Globus pallidus (tissue), 1 donor: Measurements from ENCODE around the gene MRM3.
"Not testable (repeated sequence)": the region's sequence is repeated elsewhere in the genome, so short reads cannot be mapped to it uniquely, and the experiment has no call there.

ENCODE experiments used
- DNase-seq: peaks from one replicate; pipeline ENCODE4 v3.0.0-alpha.2; 2015; ENCODE audit warnings: low spot score

Gene MRM3

DNA sequence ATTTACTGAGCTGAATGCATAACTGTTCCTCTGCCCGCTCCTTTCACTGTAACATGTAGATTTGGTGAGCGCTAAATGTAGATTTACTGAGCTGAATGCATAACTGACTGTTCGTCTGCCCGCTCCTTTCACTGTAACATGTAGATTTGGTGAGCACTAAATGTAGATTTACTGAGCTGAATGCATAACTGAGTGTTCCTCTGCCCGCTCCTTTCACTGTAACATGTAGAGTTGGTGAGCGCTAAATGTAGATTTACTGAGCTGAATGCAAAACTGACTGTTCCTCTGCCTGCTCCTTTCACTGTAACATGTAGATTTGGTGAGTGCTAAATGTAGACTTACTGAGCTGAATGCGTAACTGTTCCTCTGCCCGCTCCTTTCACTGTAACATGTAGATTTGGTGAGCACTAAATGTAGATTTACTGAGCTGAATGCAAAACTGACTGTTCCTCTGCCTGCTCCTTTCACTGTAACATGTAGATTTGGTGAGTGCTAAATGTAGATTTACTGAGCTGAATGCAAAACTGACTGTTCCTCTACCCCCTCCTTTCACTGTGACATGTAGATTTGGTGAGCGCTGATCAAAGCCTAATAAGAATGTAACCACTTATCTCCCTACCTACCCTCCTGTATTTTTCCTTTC, 26.7 kb upstream of the MRM3 start:
- DNase-seq, result not testable (repeated sequence)

DNA sequence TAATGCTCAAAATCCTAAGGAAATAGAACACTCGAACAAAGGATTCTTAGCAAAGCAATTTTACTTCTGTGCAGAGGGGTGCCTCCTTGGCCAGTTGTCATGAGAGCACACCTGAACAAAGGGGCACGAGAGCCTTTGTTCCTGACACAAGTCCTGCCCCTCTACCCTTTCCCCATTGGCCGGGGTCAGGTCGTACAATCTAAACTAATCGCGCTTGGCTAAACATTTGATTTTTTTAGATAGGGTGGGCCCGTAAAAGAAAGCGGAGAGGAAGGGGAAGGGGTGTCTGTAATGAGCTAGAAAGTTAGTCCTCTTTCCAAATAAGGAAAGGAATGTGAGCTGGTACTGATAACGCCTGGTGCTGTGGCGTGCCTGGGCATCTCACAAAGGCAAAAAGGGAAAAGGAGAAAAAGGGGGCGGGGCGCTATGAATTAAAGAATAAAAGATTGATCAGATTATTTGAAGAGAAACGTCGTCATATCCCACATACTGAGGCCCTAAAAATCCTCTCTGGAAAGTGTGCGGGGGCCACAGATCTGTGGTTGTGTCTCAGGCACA, 26.1 kb upstream of the MRM3 start:
- DNase-seq, result not testable (repeated sequence)

DNA sequence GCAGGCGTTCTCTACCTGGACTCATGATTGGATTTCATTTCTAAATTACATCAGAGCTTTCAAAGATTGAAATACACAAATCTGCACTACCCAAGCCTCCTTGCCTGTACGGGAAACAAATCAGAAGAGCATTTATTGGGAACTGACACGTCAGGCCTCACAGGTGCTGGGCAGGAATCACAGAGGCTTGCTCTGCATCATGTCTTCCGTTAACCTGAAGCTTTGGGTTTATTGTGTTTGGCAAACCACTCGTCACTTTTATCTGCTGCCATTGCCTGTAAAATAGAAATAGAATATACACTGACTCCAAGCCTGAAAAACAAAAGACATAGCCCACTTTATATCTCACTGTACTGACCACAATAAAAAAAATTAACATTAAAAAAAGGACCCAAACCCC, 22.2 kb upstream of the MRM3 start:
- DNase-seq, result no peak

DNA sequence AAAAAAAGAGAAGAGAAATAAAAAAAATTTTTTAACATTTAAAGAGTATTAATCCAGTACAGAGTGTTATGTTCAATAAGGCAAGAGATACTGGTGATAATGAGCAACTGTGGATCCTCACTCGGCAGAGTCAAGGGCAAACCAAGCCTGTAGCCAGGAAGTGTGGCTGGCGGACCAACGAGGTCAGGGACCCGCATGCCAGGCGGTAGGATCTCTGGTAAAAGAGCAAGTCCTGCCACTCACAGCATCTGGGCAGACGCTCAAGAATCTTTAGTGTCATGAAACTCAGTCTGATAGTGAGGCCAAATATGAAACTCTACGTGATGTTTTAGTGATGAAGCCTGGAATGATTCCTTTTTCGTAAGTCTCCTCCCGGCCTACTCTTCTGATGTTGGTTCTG, 21.8 kb upstream of the MRM3 start:
- no peak for DNase-seq

DNA sequence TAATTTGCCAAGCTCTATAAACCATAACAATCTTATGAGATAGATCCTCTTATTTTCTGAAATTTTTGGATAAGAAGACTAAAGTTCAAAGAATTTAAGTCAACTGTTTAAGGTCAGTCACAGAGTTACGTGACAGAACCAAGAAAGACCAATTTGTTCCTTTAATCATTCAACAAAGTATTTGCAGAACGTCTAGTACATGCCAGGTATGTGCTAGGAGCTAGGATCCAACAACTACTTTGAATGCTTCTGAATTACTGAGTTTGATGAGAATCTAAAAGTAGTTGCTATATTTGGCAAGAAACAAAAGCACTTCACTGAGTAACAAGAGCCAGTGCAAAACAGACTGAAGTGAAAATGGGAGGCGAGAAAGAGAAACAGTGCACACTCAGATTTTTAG, 15.1 kb upstream of the MRM3 start:
- DNase-seq, result no peak

DNA sequence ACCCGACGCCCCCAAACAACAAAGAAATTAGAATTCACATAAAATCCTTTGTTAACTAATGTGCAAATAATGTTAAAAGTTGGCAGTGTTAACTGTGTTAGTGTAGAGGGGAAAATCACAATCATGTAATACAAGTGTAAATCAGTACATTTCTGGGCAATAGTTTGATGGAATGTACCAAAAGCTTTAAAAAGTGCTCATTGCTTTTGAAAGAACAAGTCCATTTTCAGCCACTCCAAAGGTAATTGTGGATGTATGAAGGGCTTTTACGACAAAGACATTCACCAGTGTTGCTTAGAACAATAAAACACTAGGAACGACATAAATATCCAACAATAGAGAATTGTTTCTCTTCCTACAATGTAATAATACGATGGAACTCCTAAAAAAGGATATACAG, 9.1 kb upstream of the MRM3 start:
- no peak for DNase-seq

DNA sequence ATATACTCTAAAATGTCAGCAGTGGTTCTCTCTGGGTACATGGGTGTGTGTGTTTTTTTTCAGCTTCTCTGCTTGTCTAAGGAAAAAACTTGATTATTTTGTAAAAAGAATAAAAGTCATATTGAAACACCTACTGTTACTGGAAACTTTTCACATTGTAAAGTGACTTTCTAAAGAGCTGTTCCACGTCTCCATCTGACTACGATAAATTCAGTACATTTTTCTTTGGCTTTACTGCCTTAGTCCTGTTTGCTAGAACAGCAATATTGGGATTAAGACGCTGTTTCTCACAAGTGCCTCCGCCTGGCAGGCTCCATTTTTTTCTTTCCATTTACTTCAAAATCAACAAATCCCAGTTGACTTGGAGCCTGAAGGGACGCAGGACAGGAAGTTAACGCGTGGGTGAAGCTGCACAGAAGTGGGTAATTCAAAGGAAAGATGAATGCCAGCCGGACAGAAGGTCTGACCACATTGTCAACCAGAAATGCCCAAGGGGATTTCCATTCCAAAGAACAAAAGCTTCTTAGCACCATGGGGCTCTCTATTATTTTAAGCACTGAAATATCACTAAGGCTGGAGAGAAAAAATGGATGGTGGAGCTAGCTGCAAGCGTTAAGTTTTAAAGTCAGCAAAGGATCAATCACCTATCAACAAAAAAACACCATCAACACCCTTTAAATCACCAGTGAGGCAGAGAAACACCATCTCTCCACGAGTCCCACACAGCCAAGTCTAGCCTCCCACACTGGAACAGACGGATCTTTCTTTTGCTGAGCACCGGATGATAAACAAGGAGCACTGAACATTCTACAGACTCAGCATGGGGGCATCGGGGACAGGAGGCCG, 8.5 kb upstream of the MRM3 start:
- DNase-seq, result no peak

DNA sequence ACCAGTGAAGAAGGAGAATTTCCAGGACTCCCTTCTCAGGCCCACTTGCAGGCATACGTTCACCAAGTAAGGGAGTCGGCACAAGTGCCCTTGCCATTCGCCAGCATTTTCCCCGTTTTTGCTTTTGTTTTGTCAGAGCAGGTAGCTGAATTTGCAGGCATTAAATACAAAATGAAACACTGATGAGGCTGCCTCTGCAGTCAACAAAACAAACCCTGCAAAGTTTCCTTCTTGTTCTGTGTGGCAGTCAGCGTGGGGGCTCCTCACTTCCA, 7.9 kb upstream of the MRM3 start:
- no peak for DNase-seq

DNA sequence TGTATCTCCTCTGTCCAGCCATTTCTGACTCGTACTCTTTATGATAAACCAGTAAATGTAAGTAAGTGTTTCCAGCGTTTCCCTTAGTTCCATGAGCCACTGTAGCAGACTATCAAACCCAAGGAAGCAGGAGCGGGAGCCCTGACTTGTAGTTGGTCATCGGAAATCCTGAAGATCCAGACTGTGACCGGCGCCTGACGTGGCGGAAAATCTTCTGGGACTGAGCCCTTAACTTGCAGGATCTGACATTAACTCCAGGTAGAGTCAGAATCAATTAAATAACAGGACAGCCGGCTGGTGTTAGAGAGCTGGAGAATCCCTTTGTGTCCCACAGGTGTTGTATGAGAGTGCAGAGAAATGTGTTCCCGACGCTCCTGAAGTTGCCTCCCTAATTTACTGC, 4.1 kb upstream of the MRM3 start:
- DNase-seq, result no peak

DNA sequence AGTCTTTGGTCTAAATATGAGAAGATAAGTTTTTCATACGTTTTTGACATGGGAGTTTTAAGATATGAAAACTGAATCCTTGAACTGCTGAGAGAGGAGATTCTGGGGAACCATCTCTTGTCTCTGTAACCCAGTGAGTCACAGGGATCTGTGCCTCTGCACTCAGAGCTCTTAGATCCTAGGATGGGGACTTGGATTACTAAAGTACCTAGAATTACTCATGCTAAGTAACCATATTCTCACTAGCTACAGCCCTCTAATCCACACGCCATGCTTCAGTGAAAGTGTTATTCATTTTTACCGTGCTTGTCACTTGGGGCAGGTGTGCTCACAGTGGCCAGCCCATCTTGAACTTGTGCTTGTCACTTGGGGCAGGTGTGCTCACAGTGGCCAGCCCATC, 2.0 kb downstream of the MRM3 start:
- DNase-seq, result no peak

DNA sequence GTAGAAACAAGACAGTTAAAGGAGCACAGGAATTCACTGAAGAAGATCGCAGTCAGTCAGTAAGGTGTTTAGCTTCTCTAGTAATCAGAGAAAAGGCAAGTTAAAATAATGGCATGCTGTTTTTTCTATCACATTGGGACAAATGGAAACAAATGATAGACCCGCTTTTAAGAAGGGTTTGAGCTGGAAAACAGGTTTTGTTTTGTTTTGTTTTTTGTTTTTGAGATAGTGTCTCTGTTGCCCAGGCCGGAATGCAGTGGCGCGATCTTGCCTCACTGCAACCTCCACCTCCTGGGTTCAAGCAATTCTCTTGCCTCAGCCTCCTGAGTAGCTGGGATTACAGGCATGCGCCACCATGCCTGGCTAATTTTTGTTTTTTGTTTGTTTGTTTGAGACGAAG, 3.7 kb downstream of the MRM3 start:
- DNase-seq, result not testable (repeated sequence)

DNA sequence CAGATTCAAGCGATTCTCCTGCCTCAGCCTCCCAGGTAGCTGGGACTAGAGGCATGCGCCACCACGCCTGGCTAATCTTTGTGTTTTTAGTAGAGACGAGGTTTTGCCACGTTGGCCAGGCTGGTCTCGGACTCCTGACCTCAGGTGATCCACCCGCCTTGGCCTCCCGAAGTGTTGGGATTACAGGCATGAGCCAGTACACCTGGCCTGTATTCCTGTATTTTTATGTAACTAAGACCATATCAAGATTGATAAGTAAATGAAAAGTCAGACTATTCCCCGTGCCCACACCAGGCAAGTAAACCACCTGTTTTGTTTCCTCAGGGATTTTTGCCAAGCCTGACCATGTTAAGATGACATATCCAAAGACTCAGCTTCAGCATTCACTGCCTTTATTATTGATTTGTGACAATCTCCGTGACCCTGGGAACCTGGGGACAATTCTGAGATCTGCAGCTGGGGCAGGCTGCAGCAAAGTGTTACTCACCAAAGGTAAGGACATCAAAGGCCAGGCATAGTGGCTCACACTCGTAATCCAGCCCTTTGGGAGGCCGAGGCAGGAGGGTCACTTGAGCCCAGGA, 5.6 kb downstream of the MRM3 start:
- DNase-seq, result no peak

DNA sequence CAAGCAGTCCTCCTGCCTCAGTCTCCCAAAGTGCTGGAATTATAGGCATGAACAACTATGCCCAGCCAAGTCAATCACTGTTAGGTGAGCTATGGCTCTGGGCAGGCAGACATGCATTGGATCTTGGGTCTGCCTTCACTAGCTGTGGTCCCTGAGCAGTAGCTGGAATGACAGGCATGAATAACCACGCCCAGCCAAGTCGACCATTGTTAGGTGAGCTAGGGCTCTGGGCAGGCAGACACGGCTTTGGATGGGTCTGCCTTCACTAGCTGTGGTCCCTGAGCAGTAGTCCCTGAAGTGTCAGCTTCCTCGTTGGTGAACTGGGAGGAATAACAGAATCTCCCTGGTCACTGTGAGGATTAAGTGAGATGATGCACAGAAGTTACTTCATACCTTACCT, 6.4 kb downstream of the MRM3 start:
- no peak for DNase-seq

DNA sequence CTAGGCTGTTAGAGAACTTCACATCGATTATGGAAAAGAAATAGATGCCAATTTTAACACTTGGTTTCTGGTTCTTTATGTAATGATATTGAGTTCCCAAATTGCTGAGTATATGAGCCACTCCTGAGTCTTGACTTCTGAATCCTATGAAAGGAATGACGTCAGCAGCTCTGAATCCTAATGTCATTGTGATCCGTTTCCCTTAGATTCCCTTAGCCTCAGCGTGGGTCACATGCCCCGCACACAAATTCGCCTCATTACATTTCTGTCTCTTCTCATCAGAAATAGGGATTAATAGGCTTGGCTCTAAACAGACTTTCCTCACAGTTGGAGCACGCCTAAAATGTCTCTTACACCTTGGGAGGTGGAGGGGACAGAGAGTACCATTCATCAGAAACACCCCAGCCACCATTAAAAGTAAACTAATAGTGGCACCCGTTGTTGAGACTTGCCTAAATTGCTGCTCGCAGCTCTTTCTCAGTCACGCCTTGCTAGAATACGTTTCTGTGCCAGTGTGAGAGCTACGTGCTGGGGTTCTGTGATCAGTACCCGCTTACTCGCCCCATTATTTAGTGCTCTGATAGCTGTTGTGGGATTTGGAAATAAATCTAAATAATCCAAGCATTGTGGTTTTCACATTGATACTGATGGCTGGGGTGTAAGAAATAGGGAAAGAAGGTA, 7.1 kb downstream of the MRM3 start:
- no peak for DNase-seq

DNA sequence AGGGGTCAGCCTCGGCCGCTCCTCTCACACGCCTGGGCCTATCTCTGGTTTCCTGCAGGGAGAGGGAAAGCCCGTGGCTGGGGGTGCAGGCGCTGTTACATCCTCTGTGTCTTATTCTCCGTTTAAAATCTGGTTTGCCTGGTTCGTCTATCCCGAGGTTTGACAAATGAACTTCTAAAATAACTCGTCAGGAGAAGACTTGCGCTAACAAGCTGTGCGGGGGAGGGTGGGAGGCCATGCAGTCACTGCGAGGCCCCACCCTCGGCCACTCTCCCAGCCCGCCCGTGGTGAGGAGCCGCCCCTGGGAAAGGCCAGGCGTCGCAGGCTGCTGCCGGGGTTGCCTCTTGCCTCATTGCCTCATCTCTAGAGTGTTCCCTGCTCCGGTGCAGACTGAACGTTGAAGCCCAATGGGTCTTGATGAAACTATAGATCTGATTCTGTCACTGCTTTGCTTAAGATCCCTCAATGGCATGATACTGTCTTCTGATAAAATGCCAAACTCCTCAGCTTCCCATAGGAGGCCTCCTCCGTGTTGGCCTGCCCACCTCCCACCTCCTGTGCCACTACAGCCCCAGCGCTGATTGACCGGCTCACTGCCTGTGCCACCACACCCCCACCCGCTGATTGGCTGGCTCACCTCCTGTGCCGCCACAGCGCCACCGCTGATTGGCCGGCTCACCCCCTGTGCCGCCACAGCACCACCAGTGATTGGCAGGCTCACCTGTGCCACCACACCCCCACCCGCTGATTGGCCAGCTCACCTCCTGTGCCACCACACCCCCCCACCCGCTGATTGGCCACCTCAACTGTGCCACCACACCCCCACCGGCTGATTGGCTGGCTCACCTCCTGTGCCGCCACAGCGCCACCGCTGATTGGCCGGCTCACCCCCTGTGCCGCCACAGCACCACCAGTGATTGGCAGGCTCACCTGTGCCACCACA, 8.0 kb downstream of the MRM3 start:
- DNase-seq, result not testable (repeated sequence)

DNA sequence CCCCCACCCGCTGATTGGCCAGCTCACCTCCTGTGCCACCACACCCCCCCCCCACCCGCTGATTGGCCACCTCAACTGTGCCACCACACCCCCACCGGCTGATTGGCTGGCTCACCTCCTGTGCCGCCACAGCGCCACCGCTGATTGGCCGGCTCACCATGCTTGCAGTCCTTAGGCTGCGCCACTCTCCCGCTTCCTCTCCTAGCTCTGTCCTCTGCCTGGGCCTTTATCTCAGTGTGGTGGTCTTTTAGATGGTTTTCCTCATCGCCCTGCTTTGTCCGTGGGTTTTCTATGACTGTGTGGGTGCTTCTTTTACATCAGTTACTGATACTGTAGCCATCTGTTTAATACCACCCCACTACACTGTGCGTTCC, 8.7 kb downstream of the MRM3 start:
- not testable (repeated sequence) for DNase-seq

DNA sequence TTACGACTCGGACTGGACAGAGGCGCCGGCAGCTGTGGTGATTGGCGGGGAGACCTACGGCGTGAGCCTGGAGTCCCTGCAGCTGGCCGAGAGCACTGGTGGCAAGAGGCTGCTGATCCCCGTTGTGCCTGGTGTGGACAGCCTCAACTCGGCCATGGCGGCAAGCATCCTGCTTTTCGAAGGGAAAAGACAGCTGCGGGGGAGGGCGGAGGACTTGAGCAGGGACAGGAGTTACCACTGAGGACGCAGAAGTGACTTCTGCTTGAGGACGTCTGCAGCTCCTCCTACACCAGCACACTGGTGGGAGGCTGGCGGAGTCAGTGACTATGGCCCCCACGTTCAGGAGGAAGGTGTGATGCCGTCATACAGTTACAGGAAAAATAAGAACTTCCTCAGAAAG, 9.7 kb downstream of the MRM3 start:
- DNase-seq, result no peak

DNA sequence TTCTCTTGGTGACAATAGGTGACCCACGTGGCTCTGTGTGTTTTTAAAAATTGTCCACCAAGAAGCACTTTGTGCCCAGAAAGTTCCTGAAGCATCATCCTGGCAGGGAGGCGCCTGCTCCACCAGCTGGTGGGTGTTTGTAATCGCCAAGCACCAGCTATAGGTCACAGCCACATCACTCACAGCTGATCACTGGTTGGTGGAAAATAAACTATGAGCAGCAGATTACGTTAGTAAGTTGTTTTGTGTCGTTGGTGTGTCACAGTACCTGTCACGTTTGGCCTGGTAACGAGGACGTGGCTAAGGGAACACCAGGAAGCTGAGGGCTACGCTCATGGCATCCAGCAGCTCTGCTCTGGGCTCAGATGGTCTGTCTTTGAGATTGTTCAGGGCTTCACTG, 10.1 kb downstream of the MRM3 start:
- no peak for DNase-seq

DNA sequence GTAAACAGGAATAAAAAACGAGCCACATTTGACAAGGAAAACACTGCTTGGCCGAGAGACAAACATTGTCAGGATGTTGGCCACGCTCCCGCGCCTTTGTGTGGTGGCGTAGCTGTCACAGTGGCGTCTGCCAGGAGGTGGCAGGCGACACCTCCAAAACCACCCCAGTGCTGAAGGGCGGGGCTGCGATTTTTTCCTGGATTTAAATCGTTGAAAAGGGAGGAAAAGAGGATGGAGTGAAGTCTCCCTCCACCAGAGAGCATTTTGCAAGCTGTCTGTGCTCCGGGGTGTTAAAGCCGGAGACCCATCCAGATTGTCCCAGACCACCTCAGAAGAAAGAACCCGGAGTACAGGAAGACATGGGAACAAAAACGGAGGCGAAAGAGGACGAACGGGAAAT, 12.7 kb downstream of the MRM3 start:
- DNase-seq, result peak; percentile 84

DNA sequence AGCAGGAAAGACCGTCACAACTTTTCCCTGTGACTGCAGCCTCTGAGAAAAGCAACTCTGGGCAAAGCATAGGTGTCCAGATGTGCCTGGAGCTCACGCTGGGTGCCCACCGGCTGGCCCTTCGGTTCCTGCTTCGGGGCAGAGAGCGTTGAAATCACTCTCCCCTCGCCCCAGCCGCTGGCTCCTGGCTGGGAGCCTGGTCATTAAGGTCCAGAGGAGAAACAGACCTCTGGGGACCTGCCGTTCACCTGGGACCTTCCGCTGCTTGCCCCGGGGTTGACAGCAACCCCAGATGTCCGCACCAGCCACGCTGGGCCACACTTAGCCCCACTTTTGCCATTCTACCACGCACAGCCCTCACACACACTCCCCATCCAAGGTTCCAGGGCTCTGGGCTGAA, 13.1 kb downstream of the MRM3 start:
- no peak for DNase-seq

DNA sequence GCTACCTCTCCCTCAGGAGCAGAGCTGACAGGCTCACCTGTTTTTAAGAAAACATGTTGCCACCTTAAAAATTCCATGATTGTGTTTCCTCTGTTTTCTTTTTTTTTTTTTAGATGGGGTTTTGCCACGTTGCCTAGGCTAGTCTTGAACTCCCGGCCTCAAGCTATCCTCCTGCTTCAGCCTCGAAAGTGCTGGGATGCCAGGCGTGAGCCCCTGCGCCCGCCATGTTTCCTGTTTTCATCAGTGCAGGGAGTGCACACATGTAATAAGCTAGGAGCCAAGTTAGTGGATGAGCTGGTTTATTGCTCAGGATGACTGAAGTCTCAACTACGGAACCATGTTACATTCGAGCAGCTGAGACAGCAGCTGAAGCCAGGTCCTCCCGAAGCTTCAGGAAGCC, 13.6 kb downstream of the MRM3 start:
- no peak for DNase-seq

DNA sequence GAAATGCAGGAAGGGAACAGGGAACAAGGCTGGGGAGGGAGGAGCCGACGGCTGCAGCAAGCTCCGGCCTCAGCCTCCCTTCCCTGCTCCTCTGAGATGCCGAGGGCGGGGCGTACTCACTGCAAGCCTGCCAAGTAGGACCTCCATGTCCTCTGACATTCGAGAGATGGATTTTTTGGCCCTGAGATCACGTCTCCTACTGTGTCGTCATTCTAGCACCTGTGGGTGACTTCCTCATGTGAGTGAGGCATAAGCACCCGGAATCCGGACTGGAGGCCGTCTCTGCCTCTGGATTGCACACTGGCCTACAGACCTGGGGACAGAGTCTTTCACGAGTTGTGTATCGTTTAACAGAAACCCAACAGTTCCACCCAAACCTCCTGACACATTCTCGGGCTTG, 14.5 kb downstream of the MRM3 start:
- no peak for DNase-seq
